Fibroblast of upper back skin (primary cell): Measurements from ENCODE around the gene C1orf116.

Experiments
- DNase-seq: peaks from one replicate; pipeline ENCODE4 v3.0.0-alpha.2; 2013

Gene C1orf116

DNA sequence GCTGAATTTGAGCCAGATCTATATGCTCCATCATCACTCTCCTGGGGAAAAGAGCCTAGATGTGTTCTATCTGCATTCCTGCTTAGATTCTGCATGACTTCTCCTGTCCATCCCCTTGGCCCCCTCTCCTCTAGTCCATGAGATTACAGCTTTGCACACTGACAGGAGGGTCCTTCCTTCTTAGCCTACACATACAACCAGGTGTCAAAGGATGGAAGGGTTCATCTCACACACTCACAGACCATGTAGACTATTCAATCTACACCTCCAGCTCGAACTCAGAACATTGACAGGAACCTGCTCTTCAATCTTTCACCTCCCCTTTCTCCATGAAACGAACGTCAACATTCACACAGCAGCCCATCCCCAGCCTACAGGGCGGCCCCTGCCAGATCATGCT is 13.8 kb downstream of the C1orf116 start:
- DNase-seq, result no peak

DNA sequence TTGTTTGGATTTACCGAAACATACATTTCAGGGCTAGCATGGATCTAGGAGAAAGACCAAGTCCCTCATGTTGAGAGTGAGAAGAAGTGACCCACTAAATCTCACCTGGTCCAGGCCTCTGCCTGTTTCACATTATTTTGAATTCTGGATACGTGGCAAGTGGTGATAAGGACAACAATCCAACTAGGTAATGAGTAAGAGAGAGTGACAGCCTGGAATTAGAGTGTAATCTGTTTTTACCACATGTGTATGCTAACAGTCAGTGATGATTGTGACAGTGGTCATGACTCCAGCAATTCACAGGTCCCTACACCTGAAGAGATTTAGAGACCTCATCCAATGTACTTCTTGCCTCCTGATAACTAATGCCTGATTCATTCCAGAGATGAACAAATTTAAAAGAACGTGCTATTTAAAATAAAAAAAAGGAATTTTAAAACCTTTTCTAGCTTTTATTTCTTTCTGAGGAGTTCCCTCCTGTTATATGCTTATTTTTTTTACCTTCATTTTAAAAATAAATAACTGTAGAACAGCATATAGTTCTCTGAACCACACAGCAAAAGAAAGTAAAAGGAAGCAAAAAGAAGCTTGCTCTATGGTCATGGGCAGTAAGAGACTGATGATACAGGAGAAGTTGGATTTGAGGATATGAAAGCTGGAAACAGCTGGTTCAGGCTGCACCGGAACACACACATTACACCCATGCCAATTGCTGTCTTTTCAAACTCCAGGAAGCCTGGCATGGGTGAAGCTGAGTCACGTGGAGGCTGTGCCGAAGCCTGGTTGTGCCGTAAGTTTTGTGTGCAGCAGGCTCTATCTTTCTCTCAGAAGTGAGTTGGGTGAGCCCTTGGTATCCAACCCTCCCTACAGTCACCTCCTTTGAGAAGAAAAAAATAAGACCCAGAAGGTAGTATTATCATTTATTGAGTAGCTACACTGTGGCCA is 14.7 kb downstream of the C1orf116 start:
- no peak for DNase-seq

DNA sequence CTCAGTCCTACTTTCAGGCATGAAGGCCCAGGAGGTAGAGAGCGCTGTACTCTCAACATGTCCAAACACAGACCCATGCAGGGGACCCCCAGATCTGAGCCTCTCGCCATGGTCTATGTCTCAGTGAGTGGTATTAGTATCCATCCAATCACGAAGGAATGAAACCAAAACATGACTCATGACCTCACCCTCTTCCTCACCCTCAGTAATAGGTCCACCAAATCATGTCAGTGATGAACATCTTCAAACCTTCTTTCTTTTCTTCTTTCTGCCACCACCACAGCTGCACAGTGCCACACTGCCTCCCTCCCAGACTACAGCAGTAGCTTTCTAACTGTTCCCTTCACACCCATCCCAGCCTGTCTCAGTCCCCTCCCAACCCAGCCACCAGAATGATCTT is 16.8 kb downstream of the C1orf116 start:
- DNase-seq, result no peak

DNA sequence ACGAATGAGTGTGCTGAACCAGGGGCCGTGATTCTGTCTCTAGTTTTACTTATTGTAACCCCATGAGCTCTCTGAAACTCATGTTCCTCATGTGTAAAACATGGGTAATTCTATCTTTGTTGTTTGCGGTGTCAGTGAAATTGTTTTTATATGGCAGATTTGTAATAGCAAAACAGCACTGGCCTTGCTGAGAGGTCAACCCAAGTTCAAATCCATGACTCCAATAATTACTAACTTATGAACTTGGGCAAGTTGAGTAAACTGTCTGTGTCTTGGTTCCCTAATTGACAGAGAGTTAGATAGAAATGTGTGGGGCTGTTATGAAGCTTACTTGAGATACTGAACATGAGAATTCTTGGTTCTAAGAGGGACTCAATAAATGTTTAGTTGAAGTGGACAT is 17.8 kb downstream of the C1orf116 start:
- DNase-seq, result no peak

DNA sequence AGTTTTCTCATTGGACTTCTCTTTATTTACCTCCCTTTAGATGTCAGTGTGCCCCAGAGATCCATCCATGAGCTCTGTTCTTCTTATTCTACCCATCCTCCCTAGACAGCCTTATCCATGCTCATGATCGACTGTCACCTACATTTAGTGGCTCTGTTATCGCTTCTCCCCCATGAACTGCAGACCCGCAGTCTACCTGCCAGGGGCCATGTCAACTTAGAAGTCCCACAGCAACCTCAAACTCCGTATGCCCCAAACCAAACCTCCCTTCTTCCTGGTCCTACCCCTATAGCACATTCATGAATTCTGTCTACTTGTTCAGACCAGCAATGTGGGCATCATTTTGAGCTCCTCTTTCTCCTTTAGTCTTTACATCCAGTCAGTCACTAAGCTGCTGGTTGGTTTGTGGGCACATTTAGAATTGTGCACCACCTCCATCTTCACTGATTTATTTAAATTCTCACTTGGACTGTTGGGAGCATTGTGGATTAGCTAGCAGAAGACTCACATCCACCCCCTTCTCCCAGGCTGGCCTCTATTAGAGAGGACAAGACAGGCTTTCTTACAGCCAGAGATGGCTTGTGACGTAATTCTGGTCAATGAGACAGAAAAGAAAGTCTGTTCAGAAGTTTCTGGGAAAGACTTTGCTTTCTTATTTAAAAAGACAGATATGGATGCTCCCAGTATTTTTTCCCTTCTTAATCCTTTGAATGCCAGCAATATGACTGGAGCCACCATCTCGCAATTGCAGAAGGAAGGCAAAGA is 19.1 kb downstream of the C1orf116 start:
- DNase-seq, result no peak

DNA sequence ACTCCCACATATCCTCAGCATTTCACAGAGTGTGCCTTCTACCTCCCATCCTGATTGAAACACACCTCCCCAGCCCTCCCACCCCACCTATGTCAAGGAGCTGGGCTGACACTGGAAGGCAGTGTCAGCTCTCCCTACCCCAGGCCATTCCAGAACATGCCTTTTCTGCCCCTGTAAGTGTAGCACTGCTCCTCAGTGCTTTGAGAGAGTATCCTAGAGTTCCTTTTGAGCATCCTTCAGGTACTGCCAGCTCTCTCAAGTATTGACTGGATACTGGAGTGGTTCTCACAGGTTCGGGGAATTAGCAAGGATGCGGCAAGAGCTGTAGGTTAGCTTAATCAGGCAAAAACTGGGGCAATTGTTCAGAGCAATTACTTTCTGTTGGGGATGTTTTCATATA is 21.8 kb downstream of the C1orf116 start:
- no peak for DNase-seq

DNA sequence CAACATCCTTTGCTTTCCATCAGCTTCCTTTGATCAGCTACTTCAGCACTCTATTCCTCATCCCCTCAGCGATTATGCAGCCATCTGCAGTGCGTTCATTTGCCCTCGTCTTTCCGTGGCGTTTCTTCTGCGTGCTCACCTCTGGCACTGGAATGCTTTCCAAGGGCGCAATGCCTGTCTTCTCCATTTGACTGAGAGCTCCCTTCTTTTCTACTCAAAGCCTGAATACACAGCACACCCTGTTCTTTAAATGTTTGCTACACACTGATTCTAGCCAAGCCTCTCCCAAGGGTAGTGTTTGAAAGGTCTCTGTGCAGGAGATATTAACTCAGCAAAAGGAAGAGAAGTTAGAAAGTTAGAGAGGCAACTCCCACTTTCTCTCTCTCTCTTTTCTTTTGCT is 22.6 kb downstream of the C1orf116 start:
- no peak for DNase-seq

DNA sequence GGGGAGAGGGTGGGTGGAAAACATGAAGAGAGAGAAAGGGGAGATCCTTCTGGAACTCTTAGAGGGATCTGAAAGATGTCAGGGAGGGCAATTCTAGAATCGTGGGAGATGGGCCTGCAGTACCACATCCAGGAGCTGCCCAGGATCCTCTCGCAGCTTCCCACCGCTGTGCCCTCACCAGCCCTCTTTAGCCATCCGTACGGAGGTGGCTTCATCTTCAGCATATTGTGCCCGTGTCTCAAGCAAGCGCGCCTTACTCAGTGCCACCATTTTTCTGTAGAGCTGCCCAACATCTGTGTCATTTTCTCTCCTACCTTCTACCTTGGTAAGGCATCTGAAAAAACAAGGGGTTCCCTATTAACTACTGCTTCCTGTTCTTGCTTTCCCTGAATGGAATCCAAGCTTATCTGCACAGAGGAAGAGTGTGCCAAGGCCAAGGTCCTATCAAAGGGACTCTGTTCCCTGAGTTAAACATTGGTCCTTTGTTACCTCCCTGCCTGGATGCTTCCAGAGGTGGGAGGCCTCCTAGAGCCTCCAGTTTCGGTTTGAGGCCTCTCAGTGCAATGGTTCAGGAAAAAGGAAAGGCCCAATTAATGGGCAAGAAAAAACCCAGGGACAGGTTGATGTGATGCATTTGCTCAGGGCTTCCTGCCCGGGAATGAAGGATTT is 23.2 kb downstream of the C1orf116 start:
- no peak for DNase-seq

DNA sequence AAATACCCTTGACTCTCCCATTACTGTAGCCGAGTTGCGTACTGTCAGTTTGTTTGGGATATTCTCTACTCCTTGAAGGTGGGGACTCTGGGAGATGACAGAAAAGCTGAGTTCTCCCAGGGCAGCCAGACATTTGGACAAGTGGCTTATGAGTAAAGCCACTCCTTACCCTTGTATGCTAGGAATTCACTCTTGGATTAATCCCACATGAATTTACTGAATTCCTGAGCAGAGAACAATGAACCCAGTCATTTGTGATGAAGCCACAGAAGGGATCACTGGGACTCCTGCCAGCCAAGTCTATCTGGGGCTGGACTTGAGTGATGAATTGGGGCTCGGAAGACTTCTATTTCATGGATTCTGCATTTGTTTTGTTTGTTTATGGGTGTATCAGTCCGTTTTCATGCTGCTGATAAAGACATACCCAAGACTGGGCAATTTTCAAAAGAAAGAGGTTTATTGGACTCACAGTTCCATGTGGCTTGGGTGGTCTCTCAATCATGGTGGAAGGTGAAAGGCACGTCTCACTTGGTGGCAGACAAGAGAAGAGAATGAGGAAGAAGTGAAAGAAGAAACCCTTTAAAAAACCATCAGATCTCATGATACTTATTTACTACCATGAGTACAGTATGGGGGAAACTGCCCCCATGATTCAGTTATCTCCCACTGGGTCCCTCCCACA is 25.1 kb downstream of the C1orf116 start:
- peak; percentile 98 for DNase-seq

DNA sequence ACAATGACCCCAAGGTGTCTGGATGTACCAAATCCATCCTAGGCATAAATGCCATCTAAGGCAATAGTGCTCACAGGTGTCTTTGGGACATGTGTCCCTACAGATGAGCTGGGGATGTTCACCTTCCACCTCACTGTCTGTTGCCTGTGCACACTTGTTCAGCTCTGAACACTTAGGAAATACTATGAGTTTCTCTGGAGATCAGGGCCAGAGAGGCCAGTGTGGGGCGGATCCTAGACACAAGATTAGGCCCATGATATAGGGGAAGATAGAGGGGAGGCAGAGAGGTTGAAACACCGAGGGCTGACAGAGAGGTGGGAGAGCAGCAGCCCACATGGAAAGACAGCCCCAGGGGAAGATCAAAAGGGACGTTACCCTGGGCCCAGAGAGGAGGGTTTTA is 25.6 kb downstream of the C1orf116 start:
- DNase-seq, result no peak

DNA sequence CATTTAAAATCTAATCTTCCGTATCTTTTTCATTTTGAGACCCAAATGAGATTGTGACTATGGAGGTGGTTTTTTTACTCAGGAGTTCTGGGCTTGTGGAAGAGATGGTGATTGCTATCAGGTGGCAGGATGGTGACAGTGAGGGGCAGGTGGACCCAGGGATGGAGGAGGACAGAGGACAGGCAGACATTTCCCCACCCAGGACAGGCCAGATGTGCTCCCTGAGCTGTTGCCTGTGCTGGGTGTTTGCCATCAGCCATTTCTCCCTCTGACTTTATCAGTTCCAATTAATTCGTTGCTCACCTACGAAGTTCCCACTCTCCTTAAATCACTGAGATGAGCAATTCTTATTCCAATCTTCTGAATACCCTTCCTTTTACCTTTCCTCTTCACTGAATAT is 26.5 kb downstream of the C1orf116 start:
- DNase-seq, result no peak

DNA sequence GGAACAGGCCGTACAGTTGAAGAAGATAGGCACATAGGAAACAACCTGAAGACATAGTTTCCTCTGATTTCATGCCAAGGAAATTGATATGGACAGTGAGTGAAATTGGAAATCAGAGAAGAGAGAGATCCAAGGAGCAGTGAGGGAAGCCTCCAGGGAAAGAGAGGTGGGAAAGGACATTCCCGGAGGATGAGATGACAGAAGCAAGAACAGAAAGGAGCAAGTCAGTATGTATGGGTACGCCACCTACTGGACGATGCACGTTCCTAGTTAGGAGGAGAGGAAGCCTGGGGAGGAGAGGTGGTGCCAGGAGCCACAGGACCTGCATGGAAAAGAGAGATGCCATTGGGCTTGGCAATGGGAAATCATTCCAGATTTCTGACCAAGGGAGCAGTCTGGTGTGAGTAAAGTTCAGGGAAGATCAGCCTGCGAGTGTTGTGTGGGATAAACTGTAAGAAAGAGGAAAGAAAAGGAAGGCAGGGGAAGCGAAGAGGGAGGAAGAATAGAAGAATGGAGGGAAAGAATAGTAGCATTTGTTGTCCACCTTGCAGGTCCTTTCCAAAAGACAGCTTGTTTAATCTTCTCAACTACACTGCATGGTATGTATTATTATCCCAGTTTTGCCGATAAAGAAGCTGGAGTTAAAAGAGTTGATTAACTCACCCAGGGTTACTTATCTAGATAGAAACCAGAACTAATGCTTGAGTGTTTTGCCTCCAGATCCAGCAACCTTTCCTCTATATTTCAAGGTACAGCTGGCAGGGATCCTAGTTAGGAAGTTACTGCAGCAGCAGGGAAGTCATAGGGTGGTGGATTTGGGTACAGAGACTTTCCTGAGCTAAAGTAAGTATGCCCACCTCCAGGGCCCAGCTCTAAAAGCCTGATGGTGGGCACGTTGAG is 27.4 kb downstream of the C1orf116 start:
- peak; percentile 78 for DNase-seq

DNA sequence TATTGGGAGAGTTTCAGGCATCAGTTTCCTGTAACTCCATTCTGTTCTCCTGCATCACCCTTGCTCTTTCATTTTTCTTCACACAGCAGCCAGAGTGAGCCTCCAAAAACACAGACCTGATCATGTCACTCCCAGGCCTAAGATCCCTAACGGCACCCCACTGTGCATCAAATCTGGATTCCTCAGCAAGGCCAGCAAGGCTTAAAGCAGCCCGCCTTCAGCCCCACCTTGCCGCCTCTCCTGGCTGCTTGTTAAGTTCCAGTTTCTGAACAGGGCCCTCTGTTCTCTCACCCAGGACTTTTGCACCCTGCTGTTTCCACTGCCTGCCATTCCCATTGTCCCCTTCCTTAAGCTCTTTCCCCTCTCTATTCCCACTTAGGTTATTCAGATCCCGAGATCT is 29.3 kb downstream of the C1orf116 start:
- DNase-seq, result no peak

DNA sequence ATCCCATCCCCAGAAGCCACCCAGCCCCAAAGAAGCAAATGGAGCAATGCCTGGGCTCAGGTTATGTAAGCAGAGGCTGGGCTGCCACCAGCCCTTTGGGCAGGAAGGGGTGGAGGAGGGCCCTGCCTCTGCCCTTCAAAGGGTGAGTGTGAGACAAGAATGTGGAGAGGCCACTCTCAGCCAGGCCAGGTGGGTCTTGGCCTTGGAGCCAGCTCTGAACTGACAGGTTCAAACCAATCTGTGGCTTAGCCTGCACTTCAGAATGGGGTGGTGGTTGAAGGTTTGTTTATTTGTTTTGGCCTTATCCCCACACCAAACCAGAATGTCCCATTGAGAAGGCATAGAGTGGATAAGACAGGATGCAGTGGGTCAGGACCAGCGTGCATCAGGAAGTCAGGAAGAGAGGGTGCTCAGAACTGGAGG is 29.8 kb downstream of the C1orf116 start:
- no peak for DNase-seq

DNA sequence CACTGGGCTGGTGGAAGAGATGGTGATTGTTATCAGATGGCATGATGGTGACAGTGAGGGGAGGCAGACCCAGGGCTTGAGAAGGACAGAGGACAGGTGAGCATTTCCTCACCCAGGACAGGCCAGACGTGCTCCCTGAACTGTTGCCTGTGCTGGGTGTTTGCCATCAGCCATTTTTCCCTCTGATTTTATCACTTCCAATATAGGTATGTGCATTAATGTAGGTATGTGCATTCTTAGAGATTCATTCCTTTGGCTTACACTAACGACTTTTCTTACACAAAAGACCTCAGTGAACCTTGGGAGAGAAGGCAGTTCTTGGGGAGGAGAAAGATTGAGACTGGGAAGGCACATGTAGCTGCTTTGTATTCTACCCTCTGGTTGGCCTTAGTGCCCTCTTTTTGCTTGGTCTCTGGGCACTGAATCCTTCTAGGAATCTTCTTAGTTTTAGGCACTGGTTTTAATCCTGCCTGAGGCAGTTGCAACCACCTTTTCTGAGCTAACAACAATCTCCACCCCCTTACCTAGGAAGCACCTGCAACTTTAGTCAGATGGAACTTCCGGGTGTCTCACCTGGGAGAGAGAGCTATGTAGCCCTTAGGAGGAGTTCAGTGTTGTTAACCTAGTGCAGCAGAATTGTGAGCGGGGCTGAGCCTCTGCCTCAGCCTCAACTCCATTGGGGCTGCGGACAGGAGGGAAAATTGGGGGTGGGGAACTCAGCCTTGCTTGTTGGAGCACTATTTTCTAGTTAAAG is 30.9 kb downstream of the C1orf116 start:
- no peak for DNase-seq

DNA sequence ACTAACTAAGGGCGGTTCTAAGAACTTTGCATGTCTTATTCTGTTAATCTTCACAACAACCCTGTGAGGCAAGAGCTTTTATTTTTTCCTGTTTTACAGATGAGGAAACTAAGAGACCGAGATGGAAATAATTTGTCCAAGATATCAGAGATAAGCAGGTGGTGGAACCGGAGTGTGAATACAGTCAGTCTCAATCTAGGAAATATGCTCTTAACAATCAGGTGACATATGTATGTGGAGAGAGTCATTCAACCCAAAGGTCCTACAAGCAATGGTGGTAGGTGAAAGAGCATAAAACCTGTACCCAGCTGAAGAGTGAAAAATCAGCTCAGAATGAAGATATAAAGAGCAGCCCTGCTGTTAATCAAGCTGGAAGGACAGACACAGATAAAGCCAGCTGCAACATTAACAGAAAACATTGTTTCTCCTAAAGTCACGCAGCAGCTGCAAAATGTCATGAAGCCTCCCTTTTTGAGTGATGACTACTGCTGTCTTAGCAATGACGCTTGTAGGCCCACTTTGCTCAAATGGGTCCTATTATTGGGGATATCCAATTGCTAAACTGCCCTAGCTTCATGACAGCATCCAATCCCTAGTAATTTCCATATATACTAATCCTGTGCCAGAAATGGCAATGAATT is 31.8 kb downstream of the C1orf116 start:
- no peak for DNase-seq

DNA sequence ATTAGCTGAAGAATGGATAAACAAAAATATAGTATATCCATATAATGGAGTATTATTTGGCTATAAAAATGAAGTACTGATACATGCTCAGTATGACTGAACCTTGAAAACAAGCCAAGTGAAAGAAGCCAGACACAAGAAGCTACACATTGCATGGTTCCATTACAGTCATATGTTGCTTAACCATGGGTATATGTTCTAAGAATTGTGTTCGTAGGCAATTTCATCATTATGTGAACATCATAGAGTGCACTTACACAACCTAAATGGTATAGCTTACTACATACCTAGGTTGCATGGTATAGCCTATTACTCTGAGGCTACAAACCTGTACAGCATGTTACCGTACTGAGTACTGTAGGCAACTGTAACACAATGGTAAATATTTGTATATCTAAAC is 33.7 kb downstream of the C1orf116 start:
- DNase-seq, result no peak

DNA sequence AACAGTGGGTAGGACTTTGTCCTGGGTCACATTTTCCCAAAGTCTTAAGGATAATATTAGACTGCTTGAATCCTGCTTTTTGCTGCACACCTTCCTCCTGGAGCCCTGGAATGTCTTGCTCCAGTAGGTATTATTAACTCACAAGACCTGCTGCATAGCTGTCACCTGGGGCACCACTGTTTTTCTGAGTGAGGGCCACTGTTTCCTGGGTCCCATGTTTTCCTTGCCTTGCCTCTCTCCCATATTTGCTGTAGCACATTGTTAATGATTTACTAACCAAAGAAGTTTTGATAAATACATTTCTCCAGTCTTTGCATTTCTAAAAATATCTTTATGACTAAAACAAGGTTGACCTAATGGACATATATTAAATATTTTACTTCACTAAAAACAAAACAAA is 39.8 kb downstream of the C1orf116 start:
- DNase-seq, result no peak

DNA sequence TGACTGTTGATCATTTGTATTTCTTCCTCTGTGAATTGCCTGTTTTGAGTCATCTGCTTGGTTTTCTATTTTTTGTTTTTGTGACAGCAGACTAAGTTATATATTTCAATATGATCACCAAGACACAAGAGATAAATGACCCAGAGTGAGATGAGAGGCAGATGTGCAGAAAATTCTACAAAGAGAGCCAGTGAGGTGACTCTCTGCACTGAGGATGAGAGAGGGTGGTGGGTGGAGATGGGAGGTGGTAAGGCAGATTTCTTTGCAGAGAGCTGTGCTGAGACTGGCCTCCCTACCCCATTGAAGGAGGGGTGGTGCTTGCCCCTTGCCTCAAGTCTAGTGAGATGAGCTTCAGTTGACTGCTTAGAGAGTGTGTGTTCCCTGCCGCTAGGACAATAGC is 44.7 kb downstream of the C1orf116 start:
- DNase-seq, result no peak

DNA sequence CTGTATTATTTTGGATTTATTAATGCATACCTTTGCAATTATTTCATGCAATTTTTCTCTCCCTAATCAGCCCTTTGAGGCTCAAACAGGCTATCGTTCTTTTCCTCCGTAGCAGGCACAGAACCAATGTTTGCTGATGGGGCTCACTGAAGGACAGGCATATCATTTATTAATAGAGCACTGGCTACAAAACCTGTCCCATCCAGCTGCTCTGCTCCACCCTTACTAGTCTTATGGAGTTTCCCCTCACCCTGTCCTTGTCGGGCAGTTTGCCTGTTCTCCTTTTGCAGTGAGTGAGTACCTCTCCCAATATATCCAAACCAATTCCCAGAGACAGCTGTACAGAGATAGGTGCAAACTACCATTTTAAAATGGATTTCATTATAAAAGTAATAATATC is 45.7 kb downstream of the C1orf116 start:
- DNase-seq, result no peak

DNA sequence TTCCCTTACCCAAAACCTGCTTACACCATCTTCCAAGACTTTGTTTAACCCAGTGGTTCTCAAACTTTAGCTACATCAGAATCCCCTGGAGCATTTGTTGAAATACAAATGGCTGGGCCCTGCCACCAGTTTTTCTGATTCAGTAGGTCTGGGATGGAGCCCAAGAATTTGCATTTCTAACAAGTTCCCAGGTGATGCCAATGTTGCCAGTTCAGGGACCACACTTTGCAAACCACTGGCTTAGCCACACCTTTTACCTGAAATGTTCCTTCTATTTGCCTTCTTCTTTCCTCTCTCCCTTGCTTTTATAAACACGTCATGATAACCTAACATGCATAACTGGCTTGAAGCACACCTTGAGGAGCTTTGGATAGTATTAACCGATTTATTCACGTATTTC is 46.2 kb downstream of the C1orf116 start:
- no peak for DNase-seq
